ENCODE results near the gene KDM2B. TPM values are rescaled to one million over a fixed set of nuclear protein-coding genes. Genes with fewer than 3 reads are reported as not detected.

KDM2B gene
- total RNA-seq, 1 experiment from 2014 or later: 73.4 TPM

GRCh38 chr12:121570467-121571283 lies 10.1 kb downstream of the KDM2B start:
- DNase-seq (ENCODE audit: low spot score): no peak
- in situ Hi-C loops (cut with HindIII; ENCODE audit: low sequenced_read_pairs): no loop called here

GRCh38 chr12:121568971-121569751 lies 11.7 kb downstream of the KDM2B start:
- DNase-seq (ENCODE audit: low spot score): no peak
- in situ Hi-C loops (cut with HindIII; ENCODE audit: low sequenced_read_pairs): no loop called here

- in situ Hi-C loops (cut with HindIII; ENCODE audit: low sequenced_read_pairs): no loop called here
- DNase-seq (ENCODE audit: low spot score): no peak
Measured at GRCh38 chr12:121568518-121568917, 12.3 kb downstream of the KDM2B start.

GRCh38 chr12:121565076-121565475 lies 15.7 kb downstream of the KDM2B start:
- in situ Hi-C loops (cut with HindIII; ENCODE audit: low sequenced_read_pairs): no loop called here
- no peak for DNase-seq (ENCODE audit: low spot score)

- DNase-seq (ENCODE audit: low spot score): no peak
- in situ Hi-C loops (cut with HindIII; ENCODE audit: low sequenced_read_pairs): no loop called here
Measured at GRCh38 chr12:121562488-121562887, 18.3 kb downstream of the KDM2B start.

- in situ Hi-C loops (cut with HindIII; ENCODE audit: low sequenced_read_pairs): no loop called here
- no peak for DNase-seq (ENCODE audit: low spot score)
Measured at GRCh38 chr12:121561009-121561395, 19.8 kb downstream of the KDM2B start.

- no peak for DNase-seq (ENCODE audit: low spot score)
- in situ Hi-C loops (cut with HindIII; ENCODE audit: low sequenced_read_pairs): no loop called here
Measured at GRCh38 chr12:121560392-121561008, 20.3 kb downstream of the KDM2B start.

- in situ Hi-C loops (cut with HindIII; ENCODE audit: low sequenced_read_pairs): no loop called here
- no peak for DNase-seq (ENCODE audit: low spot score)
Measured at GRCh38 chr12:121558956-121559355, 21.9 kb downstream of the KDM2B start.

GRCh38 chr12:121550974-121551634 lies 29.7 kb downstream of the KDM2B start:
- in situ Hi-C loops (cut with HindIII; ENCODE audit: low sequenced_read_pairs): no loop called here
- DNase-seq (ENCODE audit: low spot score): no peak

- in situ Hi-C loops (cut with HindIII; ENCODE audit: low sequenced_read_pairs): no loop called here
- no peak for DNase-seq (ENCODE audit: low spot score)
Measured at GRCh38 chr12:121549075-121549474, 31.7 kb downstream of the KDM2B start.

- no peak for DNase-seq (ENCODE audit: low spot score)
- in situ Hi-C loops (cut with HindIII; ENCODE audit: low sequenced_read_pairs): no loop called here
Measured at GRCh38 chr12:121545480-121545879, 35.3 kb downstream of the KDM2B start.

GRCh38 chr12:121543786-121544185 lies 37.0 kb downstream of the KDM2B start:
- in situ Hi-C loops (cut with HindIII; ENCODE audit: low sequenced_read_pairs): no loop called here
- DNase-seq (ENCODE audit: low spot score): no peak

- no peak for DNase-seq (ENCODE audit: low spot score)
- in situ Hi-C loops (cut with HindIII; ENCODE audit: low sequenced_read_pairs): no loop called here
Measured at GRCh38 chr12:121539908-121540307, 40.9 kb downstream of the KDM2B start.

- DNase-seq (ENCODE audit: low spot score): no peak
- in situ Hi-C loops (cut with HindIII; ENCODE audit: low sequenced_read_pairs): no loop called here
Measured at GRCh38 chr12:121538699-121539061, 42.1 kb downstream of the KDM2B start.

- no peak for DNase-seq (ENCODE audit: low spot score)
- in situ Hi-C loops (cut with HindIII; ENCODE audit: low sequenced_read_pairs): no loop called here
Measured at GRCh38 chr12:121537814-121538698, 42.8 kb downstream of the KDM2B start.

GRCh38 chr12:121536899-121537813 lies 43.7 kb downstream of the KDM2B start:
- DNase-seq (ENCODE audit: low spot score): peak; percentile 87
- in situ Hi-C loops (cut with HindIII; ENCODE audit: low sequenced_read_pairs): no loop called here

GRCh38 chr12:121536054-121536898 lies 44.5 kb downstream of the KDM2B start:
- in situ Hi-C loops (cut with HindIII; ENCODE audit: low sequenced_read_pairs): no loop called here

More at GRCh38 chr12:121536054-121536898, 44.5 kb downstream of the KDM2B start:
- peak; percentile 97 for DNase-seq (ENCODE audit: low spot score)
